Gastroesophageal sphincter (tissue), 3 donors: ENCODE data around the gene ACAP3.

ENCODE experiments used
- CTCF ChIP-seq, 4 experiments: fragments of 200-600 bp in 2 of 4; fragments of 450-650 bp in 2 of 4; sonication (generic) in 1 of 4; IDR thresholded peaks; one replicate each; pipeline ENCODE4 v1.5.1; 2017 to 2019; ENCODE audit warnings: antibody characterized with exemption in 4 of 4, mild to moderate bottlenecking in 2 of 4, moderate library complexity in 2 of 4
- EP300 ChIP-seq: sonication (generic); formaldehyde crosslinking; IDR thresholded peaks from one replicate; pipeline ENCODE4 v1.6.1; 2017; ENCODE audit warnings: antibody characterized with exemption, mild to moderate bottlenecking
- POLR2A ChIP-seq, 2 donors: fragments of 450-650 bp; IDR thresholded peaks; one replicate each; pipeline ENCODE4 v1.6.1; 2017; ENCODE audit warnings: antibody characterized with exemption in 2 of 2, mild to moderate bottlenecking in 2 of 2, moderate library complexity in 1 of 2
- POLR2AphosphoS5 ChIP-seq: sonication (generic); formaldehyde crosslinking; IDR thresholded peaks from one replicate; pipeline ENCODE4 v1.6.1; 2017; ENCODE audit warnings: antibody characterized with exemption

- no peak for TF ChIP-seq CTCF (IDR thresholded peaks at IDR 0.05)
- no peak for TF ChIP-seq POLR2A (IDR thresholded peaks at IDR 0.05)
- no peak for TF ChIP-seq POLR2AphosphoS5
- no peak for TF ChIP-seq EP300
These were observed 23.6 kb upstream of the ACAP3 start, which contains the start of gene TAS1R3 for GRCh38 chr1:1331068-1331965.
